HG02623 (cell line): Measurements from ENCODE around the gene TAB2.

ENCODE experiments used
- ATAC-seq: cut with Tn5 transposase; IDR thresholded peaks from one replicate; pipeline ENCODE4 v1.9.1; 2021; ENCODE audit warnings: moderate library complexity; ENCODE audit not compliant: unreplicated experiment

Gene TAB2

GRCh38 chr6:149366267-149366921 lies 48.9 kb downstream of the TAB2 start:
- no peak for ATAC-seq

GRCh38 chr6:149368065-149368464 lies 50.6 kb downstream of the TAB2 start:
- ATAC-seq, result no peak

DNA sequence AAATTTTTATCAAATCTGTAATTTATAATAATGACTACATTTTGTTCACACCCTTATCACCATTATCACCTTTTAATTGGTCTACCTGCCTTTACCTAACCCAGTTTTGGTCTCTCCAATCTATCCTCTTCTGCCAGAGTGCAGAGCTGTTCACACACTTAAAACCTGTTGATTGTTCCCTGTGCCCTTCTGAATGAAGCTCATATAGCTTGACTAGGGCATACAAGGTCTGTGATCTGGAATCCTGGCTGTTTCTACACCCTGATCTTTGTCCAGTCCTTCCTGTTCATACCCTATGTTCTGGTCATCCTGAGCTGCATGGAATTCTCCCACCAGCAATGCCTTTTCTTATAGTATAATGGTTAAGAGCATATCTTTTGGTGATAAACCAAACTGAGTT lies 53.6 kb downstream of the TAB2 start:
- no peak for ATAC-seq

GRCh38 chr6:149372062-149372461 lies 54.5 kb downstream of the TAB2 start:
- no peak for ATAC-seq

GRCh38 chr6:149373511-149373910 lies 56.0 kb downstream of the TAB2 start:
- no peak for ATAC-seq

DNA sequence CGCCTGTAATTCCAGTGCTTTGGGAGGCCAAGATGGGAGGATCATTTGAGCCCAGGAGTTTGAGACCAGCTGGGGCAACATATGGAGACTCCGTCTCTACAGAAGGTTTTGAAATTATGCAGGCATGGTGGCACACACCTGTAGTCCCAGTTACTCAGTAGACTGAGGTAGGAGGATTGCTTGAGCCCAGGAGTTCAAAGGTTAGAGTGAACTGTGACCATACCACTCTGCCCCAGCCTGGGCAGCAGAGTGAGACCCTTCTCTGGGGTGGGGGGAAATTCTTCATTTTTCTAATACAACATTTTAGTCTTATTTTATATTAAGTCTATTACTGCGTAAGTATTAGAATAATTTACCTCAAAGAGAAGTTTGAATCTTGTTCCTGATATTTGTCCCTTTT lies 62.5 kb downstream of the TAB2 start:
- ATAC-seq, result no peak

DNA sequence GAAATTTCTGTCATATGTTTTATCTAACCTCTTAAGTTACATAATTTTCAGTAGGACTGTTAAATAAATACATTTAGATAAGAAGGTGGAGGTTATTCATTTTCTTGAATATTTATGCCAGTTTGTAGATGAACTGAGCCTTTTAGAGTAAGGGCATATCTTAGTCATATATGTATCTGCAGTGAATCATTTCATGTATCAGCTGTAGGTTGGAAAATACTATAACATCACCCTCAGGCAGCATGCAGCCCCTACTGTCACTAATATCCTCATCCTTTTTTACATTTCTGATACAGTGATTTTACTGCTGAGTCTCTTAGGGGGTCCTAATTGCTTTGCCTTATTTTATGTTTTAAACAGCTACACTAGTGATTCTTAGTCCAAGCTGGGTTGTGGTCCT lies 63.0 kb downstream of the TAB2 start:
- ATAC-seq, result no peak

DNA sequence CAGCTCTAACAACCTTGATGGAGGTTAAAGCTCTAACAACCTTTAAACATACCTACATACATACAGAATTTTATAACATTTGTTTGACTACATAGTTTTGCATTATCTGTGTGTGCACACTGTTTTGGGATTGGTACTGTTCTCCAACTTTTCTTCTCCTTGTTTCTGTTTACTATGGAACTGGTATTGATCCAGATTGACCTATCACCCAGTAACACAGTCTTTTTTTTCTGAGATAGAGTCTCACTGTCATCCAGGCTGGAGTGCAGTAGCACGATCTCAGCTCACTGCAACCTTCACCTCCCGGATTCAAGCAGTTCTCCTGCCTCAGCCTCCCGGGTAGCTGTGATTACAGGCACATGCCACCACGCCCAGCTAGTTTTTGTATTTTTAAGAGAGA lies 65.9 kb downstream of the TAB2 start:
- ATAC-seq, result no peak

GRCh38 chr6:149384464-149384863 lies 67.0 kb downstream of the TAB2 start:
- no peak for ATAC-seq

DNA sequence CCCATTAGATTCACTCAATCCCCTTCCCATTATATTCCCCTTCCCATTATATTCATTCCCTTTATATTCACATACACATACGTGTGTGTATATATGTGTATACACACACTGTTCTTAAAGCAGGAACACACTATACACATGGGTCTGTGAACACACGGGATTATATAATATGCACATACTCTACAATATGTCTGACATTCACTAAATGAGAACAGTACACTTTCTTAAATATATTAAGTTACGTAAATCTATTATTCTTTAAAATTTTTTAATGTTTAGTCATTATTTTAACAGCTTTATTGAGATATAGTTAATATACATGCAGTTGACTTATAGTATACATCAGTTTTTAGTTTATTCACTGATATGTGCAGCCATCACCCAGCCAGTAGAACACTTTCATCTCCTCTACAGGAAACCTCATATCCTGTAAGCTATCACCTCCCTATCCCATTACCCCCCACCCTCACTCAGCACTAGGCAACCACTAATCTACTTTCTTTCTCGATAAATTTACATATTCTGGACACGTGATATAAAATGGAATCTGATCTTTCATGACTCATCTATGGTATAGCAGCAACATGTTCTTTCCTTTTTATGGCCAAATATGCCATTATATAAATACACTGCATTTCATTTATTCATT lies 68.6 kb downstream of the TAB2 start:
- ATAC-seq, result no peak

GRCh38 chr6:149387779-149388512 lies 70.4 kb downstream of the TAB2 start:
- no peak for ATAC-seq

DNA sequence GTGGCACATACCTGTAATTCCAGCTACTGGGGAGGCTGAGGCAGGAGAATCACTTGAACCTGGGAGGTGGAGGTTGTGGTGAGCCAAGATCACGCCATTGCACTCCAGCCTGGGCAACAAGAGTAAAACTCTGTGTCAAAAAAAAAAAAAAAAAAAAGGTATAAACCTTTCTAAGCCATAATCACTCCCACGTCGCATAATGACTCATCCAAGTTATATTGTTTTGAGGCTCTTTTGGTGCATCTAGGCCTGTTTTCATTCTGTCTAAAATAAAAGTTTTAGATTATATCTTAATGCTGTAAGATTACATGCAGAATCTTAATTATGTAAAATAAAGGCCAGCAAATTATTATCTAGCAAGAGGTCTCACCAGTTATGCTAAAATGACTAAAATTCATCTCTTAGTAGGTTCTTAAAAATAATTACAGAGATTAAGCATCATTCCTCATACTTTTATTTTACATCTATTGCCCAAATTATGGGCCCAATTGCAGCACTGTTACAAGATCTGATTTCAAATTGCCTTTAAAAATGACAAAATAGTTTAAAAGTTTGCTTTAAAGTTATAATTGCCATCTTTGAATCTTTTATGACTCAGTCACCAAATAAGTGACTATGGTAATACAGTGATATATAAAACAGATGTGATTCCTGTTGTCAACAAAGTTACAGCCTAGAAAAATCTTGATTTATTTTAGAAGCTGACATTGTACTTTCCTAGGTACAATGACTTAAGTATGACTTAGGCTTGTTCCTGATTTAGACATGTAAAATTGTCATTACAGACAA lies 72.2 kb downstream of the TAB2 start:
- no peak for ATAC-seq

GRCh38 chr6:149392093-149392492 lies 74.6 kb downstream of the TAB2 start:
- no peak for ATAC-seq

GRCh38 chr6:149392535-149392934 lies 75.0 kb downstream of the TAB2 start:
- no peak for ATAC-seq

GRCh38 chr6:149393002-149393679 lies 75.6 kb downstream of the TAB2 start:
- ATAC-seq, result no peak

DNA sequence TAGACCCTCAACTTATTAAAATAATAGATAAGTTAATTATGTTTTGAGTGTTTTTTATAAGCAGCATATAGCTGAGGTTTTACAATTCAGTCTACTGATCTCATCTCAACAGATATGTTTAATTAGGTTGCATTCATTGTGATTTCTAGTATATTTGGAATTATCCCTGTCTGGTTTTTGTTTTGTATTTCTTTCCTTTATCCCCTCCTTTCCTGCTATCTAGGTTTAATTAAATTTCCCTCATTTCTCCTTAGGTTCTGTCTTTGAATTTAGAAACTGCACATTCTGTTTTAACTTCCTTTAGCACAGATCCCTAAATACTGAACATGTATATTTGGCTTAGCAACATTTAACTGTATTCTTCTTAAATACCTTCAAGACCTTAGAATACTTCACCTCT lies 77.7 kb downstream of the TAB2 start:
- ATAC-seq, result no peak

DNA sequence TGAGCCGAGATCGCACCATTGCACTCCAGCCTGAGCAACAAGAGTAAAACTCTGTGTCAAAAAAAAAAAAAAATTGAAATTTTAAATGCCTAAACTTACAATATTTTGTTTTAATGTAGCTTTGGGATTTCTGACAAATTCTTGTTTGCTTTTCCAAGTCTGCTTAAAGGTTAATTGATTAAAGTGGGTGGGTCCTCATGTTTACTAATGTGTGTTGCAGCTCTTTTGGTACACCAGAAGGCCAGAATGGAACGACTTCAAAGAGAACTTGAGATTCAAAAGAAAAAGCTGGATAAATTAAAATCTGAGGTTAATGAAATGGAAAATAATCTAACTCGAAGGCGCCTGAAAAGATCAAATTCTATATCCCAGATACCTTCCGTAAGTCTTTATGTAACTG lies 79.9 kb downstream of the TAB2 start:
- ATAC-seq, result no peak

GRCh38 chr6:149400050-149400449 lies 82.5 kb downstream of the TAB2 start, which contains the start of gene SUMO4:
TSS of gene SUMO4 (plus strand) at chr6:149400262. CDS start at chr6:149400392, 130 bp downstream.
- ATAC-seq, result no peak

DNA sequence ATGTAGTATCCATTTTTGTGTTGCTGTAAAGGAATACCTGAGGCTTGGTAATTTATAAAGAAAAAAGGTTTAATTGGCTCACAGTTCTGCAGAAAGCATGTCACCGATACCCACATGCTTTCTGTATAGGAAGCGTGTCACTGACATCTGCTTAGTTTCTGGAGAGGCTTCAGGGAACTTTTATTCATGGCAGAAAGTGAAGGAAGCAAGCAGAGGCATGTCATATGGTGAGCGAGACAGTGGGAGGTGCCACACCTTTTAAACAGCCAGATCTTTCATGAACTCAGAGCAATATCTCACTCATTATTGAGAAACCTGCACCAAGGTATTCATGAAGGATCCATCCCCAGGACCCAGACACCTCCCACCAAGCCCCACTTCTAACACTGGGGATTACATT lies 86.0 kb downstream of the TAB2 start:
- no peak for ATAC-seq

DNA sequence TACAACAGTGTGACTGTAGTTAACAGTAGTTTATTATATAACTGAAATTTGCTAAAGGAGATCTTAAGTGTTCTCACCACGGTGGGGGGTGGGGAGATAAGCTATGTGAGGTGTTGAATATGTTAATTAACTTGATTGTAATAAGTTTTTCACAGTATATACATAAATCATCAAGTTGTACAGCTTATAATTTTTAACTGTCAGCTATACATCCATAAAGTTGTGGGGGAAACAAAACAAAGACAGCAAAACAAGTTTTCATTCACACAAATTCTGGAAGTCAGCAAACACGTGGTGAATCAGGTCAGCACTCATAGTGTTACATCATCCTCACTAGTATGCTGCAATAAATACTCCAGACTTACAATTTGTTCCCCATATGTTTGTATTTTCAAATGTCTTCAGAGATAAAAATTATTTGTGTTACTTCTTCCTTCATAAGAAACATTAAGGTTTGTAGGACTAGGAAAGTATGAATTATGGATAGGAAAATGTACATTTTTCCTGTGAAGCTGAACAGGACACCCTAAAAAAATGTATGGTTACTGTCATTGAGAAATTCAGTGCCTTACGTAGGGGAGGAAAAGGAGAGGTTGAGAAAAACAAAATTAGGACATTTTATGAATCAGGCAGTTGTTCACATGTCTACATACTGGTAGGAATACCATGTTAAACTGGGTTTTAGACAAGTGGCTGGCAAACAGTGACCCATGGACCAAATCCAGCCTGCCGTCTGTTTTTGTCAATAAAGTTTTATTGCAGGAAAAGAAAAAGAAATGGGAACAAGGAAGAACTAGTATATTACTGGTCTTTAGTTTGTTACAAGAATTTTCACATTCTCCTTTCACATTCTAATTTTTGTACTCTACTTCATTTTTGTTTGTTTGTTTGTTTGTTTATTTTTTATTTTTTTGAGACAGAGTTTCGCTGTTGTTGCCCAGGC lies 88.6 kb downstream of the TAB2 start:
- ATAC-seq, result no peak
